Activated CD4-positive, alpha-beta memory T cell treated with anti-CD3 and anti-CD28 coated beads, Interleukin-2, amount 10 ng/mL, durations not matched to agents 7 days and 5 days (primary cell): ENCODE measurements around the gene NPAS3. TPM values are rescaled to one million over a fixed set of nuclear protein-coding genes. Genes with fewer than 3 reads are reported as not detected.

Source experiments
- CTCF ChIA-PET: fragments of 350-600 bp; sonication (Branson Sonifier 250); formaldehyde crosslinking; loops from one replicate; lab custom pipeline; 2021; ENCODE audit warnings: antibody characterized with exemption, inconsistent platforms; lab: Charles Lee
- POLR2A ChIA-PET: fragments of 350-600 bp; sonication (Branson Sonifier 250); formaldehyde crosslinking; loops from one replicate; lab custom pipeline; 2021; ENCODE audit warnings: antibody characterized with exemption; lab: Charles Lee
- DNase-seq: peaks from one replicate; pipeline ENCODE4 v3.0.0-alpha.2; 2020
- H3K27ac Mint-ChIP-seq: one replicate; pipeline ENCODE4 v1.8.0; 2021; ENCODE audit warnings: mild to moderate bottlenecking, mixed read lengths
- H3K27me3 Mint-ChIP-seq: one replicate; pipeline ENCODE4 v1.8.0; 2021; ENCODE audit warnings: mixed read lengths
- H3K36me3 Mint-ChIP-seq: one replicate; pipeline ENCODE4 v1.8.0; 2021; ENCODE audit warnings: low read depth, mixed read lengths
- H3K4me1 Mint-ChIP-seq: one replicate; pipeline ENCODE4 v1.8.0; 2021; ENCODE audit warnings: mixed read lengths
- H3K4me3 Mint-ChIP-seq: one replicate; pipeline ENCODE4 v1.8.0; 2021; ENCODE audit warnings: mild to moderate bottlenecking, mixed read lengths
- H3K9me3 Mint-ChIP-seq: one replicate; pipeline ENCODE4 v1.8.0; 2021; ENCODE audit warnings: mixed read lengths
- total RNA-seq, 2 experiments: library from RNA; stranded (reverse); gene quantifications; one replicate each; pipeline ENCODE4 v1.2.3, GENCODE V29; 2021

The NPAS3 gene
- total RNA-seq, 2 experiments from 2014 or later, result not detected

DNA sequence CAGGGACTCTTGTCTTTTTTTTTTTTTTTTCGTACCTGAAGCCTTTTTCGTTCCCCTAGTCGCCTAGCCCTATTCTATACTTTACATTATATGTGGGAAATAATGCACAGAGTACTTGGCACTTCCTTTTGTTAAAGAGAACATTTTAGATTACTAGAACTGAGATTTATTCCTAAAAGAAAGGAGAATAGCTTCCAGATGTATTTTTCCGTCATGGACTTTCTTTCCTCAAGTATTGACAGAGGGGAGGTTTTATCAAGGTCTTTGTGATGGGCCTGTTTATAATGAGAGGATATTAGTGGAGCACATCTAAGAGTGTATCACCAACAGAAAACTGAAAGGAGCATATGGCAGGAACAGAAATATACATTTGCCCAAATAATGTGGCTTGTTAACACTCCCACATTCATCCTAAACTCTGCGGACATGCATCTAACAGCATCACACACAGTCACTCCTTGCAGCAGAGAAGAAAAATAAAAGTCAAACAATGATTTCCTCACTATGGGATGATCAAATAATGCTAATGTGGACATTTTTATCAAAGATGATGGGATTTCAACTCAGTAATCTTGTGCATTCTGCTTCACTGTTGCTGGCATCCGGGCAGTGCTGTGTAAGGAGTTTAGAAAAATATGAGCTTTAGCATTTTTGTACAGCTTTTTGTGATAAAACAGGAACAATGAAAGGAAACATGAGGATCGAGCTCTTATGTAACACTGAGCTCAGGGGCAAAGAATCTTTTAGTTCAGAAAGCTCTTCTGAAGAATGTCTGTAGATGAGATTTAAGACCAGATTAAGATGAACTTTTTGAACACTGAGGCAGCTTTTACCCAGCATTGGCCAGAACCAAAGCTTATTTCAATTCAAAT lies 829.1 kb downstream of the NPAS3 start:
- ChIA-PET POLR2A (no interaction called here), CTCF (interaction anchor here (1.1 to 1.4 kb wide), 2 partner anchors 25 kb away, joined by 3 to 5 read pairs; no protein-coding TSS in a partner anchor)
- H3K36me3 Mint-ChIP-seq, result no peaks in the 10 kb centered on the region
- no peak overlapping the region for H3K27ac Mint-ChIP-seq
- DNase-seq, result no peak
- no peaks in the 10 kb centered on the region for H3K9me3 Mint-ChIP-seq
- H3K27me3 Mint-ChIP-seq, result no peaks in the 10 kb centered on the region
- H3K4me1 Mint-ChIP-seq, result no peaks in the 10 kb centered on the region
- no peak overlapping the region for H3K4me3 Mint-ChIP-seq

DNA sequence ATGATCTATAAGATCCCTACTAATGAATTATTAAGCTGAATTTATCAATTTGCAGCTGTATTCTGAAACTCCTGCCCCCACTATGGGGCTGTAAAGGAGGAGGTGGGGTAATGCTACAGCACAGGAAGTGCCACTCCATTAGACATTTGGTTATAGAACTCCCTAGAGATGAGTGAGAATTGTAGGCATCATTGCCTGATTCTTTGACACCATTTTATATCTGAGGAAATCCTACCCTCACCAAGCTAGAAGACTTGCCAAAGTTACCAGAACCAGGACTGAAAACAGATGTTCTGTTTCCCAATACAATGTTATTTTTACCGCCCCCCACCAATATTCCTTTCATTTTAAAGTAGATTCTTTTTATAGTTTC lies 829.8 kb downstream of the NPAS3 start:
- Mint-ChIP-seq H3K36me3 (no peaks in the 10 kb centered on the region), H3K4me1 (no peaks in the 10 kb centered on the region), H3K27ac (no peak overlapping the region), H3K4me3 (no peak overlapping the region), H3K9me3 (no peaks in the 10 kb centered on the region), H3K27me3 (no peaks in the 10 kb centered on the region)
- ChIA-PET CTCF (interaction anchor here (1.1 kb wide), 1 partner anchor 24 kb away, joined by 3 read pairs; no protein-coding TSS in a partner anchor), POLR2A (no interaction called here)
- DNase-seq, result no peak

DNA sequence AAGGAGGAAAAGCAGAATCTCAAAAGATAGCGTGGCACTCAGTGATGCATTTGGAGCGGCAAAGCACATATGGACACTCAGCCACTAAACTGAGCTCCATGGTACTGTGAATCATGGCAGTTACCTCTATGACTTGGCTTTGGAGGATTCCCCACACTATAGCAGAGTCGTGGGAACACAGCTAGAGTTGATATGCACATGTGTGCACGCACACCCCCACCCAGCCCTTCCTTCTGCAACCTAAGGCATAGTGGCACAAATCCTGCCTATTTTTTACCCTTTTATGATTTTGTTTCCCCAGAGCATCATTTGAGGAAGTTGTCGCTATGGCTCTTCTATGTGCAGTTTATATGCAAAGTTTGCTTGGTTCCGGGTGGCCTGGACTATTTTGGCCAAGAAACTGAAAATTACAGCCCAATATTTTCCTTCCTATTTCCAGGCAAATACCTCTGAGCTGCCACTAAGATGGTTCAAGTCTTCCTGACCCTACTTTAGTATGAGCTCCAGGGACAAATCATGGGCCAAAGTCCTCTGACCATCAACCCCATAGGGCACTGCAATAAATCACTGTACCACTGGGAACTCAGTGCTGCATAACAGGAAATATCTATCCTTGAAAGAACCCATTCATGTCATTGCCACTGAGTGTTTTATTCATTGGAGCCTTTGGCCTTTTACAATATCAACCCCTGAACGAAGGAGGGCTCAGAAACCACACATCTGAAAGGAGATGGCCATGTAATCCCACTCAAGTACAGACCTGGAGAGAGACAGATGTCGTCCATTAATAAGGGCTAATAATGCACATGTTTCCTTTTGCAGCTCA lies 834.7 kb downstream of the NPAS3 start:
- ChIA-PET POLR2A (no interaction called here), CTCF (no interaction called here)
- H3K4me1 Mint-ChIP-seq, result no peaks in the 10 kb centered on the region
- no peaks in the 10 kb centered on the region for H3K27me3 Mint-ChIP-seq
- DNase-seq, result no peak
- no peaks in the 10 kb centered on the region for H3K36me3 Mint-ChIP-seq
- H3K9me3 Mint-ChIP-seq, result no peaks in the 10 kb centered on the region
- no peak overlapping the region for H3K4me3 Mint-ChIP-seq
- H3K27ac Mint-ChIP-seq, result no peak overlapping the region

- CTCF ChIA-PET, result no interaction called here
These were observed 835.5 kb downstream of the NPAS3 start for GRCh38 chr14:33774161-33774560.

GRCh38 chr14:33774723-33775470 lies 836.2 kb downstream of the NPAS3 start:
- H3K4me3 Mint-ChIP-seq, result no peak overlapping the region
- no peaks in the 10 kb centered on the region for H3K4me1 Mint-ChIP-seq
- CTCF ChIA-PET, result no interaction called here
- DNase-seq, result no peak
- H3K27me3 Mint-ChIP-seq, result no peaks in the 10 kb centered on the region
- H3K27ac Mint-ChIP-seq, result no peak overlapping the region
- no peaks in the 10 kb centered on the region for H3K36me3 Mint-ChIP-seq
- no peaks in the 10 kb centered on the region for H3K9me3 Mint-ChIP-seq
- POLR2A ChIA-PET, result interaction anchor here (0.7 kb wide), 1 partner anchor 14 kb away, joined by 3 read pairs; no protein-coding TSS in a partner anchor

More at GRCh38 chr14:33774161-33774560, 835.5 kb downstream of the NPAS3 start:
- Mint-ChIP-seq H3K27me3 (no peaks in the 10 kb centered on the region), H3K27ac (no peak overlapping the region), H3K4me3 (no peak overlapping the region), H3K4me1 (no peaks in the 10 kb centered on the region), H3K9me3 (no peaks in the 10 kb centered on the region), H3K36me3 (no peaks in the 10 kb centered on the region)
- POLR2A ChIA-PET, result no interaction called here
- DNase-seq, result no peak

GRCh38 chr14:33776871-33777270 lies 838.2 kb downstream of the NPAS3 start:
- CTCF ChIA-PET, result interaction anchor here (1.0 kb wide), 1 partner anchor 16 kb away, joined by 3 read pairs; no protein-coding TSS in a partner anchor
- no peak overlapping the region for H3K27ac Mint-ChIP-seq

DNA sequence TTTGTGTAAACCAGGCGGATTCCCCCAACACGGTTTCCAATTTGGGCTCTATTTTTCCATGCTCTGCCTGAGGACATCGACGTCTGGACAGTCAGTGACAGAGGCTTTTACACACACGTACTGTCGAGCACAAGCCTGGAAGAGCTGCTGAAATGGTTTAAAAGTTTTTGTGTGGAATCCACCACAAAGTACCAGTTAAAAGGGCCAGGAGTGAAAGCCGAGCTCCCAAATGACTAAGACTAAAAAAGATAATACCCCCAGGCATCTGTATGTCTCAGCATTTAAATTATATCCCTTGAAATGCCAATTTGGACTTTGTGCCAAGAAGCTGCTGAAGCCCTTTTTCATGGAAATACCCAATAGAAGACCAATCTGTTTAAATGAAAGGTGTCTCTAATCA lies 839.0 kb downstream of the NPAS3 start:
- Mint-ChIP-seq H3K9me3 (no peaks in the 10 kb centered on the region), H3K27me3 (peaks cover 2% of the 10 kb centered on the region), H3K36me3 (no peaks in the 10 kb centered on the region), H3K27ac (no peak overlapping the region), H3K4me1 (no peaks in the 10 kb centered on the region), H3K4me3 (no peak overlapping the region)
- ChIA-PET POLR2A (no interaction called here), CTCF (no interaction called here)
- DNase-seq, result no peak

More at GRCh38 chr14:33776871-33777270, 838.2 kb downstream of the NPAS3 start:
- no peaks in the 10 kb centered on the region for H3K36me3 Mint-ChIP-seq
- H3K9me3 Mint-ChIP-seq, result no peaks in the 10 kb centered on the region
- DNase-seq, result no peak
- POLR2A ChIA-PET, result no interaction called here
- H3K27me3 Mint-ChIP-seq, result no peaks in the 10 kb centered on the region
- H3K4me3 Mint-ChIP-seq, result no peak overlapping the region
- no peaks in the 10 kb centered on the region for H3K4me1 Mint-ChIP-seq

GRCh38 chr14:33780035-33780434 lies 841.4 kb downstream of the NPAS3 start:
- no peaks in the 10 kb centered on the region for H3K4me1 Mint-ChIP-seq
- POLR2A ChIA-PET, result no interaction called here
- H3K27ac Mint-ChIP-seq, result no peak overlapping the region
- no peaks in the 10 kb centered on the region for H3K36me3 Mint-ChIP-seq
- DNase-seq, result no peak
- no peak overlapping the region for H3K4me3 Mint-ChIP-seq
- H3K27me3 Mint-ChIP-seq, result peaks cover 2% of the 10 kb centered on the region
- no peaks in the 10 kb centered on the region for H3K9me3 Mint-ChIP-seq
- CTCF ChIA-PET, result no interaction called here

DNA sequence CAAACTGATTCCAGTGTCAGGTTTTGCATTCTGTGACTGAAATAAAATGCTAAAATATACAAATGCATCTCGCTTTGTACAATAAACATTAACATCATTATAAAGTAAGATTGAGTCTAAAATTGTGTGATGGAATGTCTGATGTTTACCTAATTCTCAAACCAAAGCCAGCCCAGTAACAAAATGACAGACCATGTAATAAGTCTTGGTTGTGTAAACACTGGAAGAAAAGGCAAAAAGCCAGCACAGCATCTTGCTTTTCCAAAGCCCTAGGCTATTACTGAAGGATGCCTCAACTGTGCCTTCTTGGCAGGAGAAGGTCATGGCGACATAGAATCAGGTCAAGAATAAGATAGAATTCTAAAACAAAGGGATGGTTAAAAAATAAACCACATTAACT lies 842.6 kb downstream of the NPAS3 start:
- H3K36me3 Mint-ChIP-seq, result no peaks in the 10 kb centered on the region
- no peaks in the 10 kb centered on the region for H3K9me3 Mint-ChIP-seq
- H3K4me1 Mint-ChIP-seq, result no peaks in the 10 kb centered on the region
- no peak overlapping the region for H3K4me3 Mint-ChIP-seq
- POLR2A ChIA-PET, result no interaction called here
- CTCF ChIA-PET, result interaction anchor here (0.6 kb wide), 1 partner anchor 306 kb away, joined by 3 read pairs; no protein-coding TSS in a partner anchor
- H3K27me3 Mint-ChIP-seq, result peaks cover 2% of the 10 kb centered on the region
- no peak overlapping the region for H3K27ac Mint-ChIP-seq
- DNase-seq, result no peak

DNA sequence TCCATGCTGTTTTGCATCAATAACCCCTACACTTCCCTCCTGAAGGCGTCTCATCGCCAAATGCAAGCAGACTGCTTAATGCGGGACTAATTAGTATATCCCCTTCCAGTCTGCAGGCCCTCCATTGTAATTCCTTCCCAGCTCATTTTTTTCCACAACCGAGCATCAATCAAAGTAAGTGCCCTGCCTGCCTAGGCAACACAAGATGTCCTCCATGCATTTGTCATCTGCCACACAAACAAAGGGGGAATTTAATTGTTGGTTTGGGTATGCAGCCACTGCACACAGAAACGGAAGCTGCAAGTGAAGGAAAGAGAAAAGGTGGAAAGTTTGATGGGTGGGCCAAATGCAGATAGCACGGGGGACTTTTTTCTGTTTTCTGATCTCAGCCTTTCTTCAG lies 844.2 kb downstream of the NPAS3 start:
- no peaks in the 10 kb centered on the region for H3K4me1 Mint-ChIP-seq
- no peak overlapping the region for H3K4me3 Mint-ChIP-seq
- CTCF ChIA-PET, result interaction anchor here (2.4 kb wide), 1 partner anchor 10 kb away, joined by 19 read pairs; no protein-coding TSS in a partner anchor
- no peaks in the 10 kb centered on the region for H3K36me3 Mint-ChIP-seq
- peaks cover 5% of the 10 kb centered on the region for H3K27me3 Mint-ChIP-seq
- no peaks in the 10 kb centered on the region for H3K9me3 Mint-ChIP-seq
- DNase-seq, result no peak
- POLR2A ChIA-PET, result no interaction called here
- no peak overlapping the region for H3K27ac Mint-ChIP-seq

DNA sequence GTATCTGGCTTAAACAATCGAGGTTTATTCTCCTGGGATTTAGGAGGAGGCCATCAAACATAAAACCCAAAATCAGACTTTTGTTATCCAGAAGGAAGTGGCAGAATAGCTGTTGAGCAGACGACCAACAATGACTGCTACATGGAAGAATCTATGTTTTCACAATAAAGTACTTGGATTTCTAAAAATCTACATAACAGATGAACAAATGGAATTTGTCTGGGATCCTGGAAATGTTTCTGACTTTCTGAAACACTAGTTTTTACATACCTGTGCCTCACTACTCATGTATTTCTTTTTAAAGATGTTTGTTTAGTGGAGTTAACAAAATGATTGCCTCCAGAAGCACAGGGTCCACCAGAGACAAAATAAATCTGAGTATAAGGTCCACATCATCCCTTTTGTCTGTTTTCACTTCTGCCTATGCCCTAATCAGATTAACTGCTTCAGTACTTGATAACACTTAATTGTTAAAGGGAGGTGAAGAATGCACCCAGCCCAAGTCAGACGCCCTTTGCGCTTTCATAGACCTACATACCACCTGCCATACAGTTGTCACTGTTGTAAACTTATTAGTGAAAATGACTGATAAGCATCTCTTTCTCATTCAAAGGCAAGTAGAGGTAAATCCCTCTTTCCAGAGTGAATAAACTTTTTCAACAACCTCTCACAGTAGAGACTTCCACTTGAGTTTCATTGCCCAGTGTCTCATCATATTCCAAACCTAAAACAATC lies 847.6 kb downstream of the NPAS3 start:
- no peak overlapping the region for H3K27ac Mint-ChIP-seq
- no peak overlapping the region for H3K4me3 Mint-ChIP-seq
- H3K4me1 Mint-ChIP-seq, result peaks cover 4% of the 10 kb centered on the region
- H3K9me3 Mint-ChIP-seq, result no peaks in the 10 kb centered on the region
- H3K27me3 Mint-ChIP-seq, result peaks cover 5% of the 10 kb centered on the region
- DNase-seq, result no peak
- ChIA-PET POLR2A (no interaction called here), CTCF (no interaction called here)
- H3K36me3 Mint-ChIP-seq, result no peaks in the 10 kb centered on the region

DNA sequence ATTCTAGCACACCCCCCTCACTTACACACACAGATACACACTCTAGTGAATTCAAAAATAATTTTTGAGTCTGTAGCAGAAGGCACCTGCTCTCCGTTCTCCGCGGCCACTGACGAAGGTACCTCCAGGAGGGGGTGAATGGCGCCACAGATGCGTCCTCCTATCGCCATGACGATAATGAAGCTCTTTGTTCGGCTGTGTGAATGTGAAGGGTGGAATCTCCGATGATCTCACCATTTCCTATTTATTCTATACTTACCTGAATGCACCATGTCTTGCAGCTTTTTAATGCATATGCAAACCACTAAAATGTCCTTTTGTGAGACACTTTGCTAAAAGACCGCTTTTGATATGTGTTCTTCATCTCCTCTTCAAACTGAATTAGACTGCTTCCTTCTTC lies 849.5 kb downstream of the NPAS3 start:
- no peak for DNase-seq
- ChIA-PET CTCF (interaction anchor here (1.1 kb wide), 2 partner anchors 52 to 538 kb away, joined by 3 read pairs; no protein-coding TSS in a partner anchor), POLR2A (no interaction called here)
- no peak overlapping the region for H3K27ac Mint-ChIP-seq
- H3K27me3 Mint-ChIP-seq, result peaks cover 10% of the 10 kb centered on the region
- peaks cover 22% of the 10 kb centered on the region for H3K4me1 Mint-ChIP-seq
- no peaks in the 10 kb centered on the region for H3K36me3 Mint-ChIP-seq
- H3K4me3 Mint-ChIP-seq, result no peak overlapping the region
- no peaks in the 10 kb centered on the region for H3K9me3 Mint-ChIP-seq
